ENCODE data around the gene SSTR4.

Gene SSTR4

DNA sequence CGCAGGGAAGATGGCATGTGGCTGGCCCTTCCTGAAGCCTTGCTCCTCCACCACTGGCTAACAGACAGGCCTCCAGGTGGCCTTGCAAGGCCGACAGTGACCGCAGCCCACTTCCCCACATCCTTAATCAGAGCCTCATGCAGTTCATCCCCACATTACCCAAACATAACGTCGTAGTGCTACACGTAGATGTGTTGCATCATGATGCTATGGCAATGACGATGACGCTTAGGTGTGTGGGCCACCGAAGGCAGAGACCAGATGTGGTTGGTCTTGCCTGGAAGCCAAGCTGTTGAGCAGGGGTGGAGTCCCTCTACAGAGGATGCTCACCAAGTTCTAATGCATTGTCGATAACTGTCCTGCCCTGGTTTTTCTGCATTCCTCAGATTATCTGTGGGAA is 45.4 kb downstream of the SSTR4 start:
- no peaks in the 10 kb centered on the region for H3K36me3 ChIP-seq (ENCODE audit: low read depth)
- DNase-seq (ENCODE audit: low spot score) (no peak), ATAC-seq (ENCODE audit: low read depth) (no peak)
- peaks cover 12% of the 10 kb centered on the region for H3K4me1 ChIP-seq (ENCODE audit: insufficient read depth, poor library complexity, severe bottlenecking)
- no peaks in the 10 kb centered on the region for H3K27me3 ChIP-seq (ENCODE audit: insufficient read depth, poor library complexity, severe bottlenecking)
- H3K9me3 ChIP-seq (ENCODE audit: severe bottlenecking), result no peaks in the 10 kb centered on the region
- TF ChIP-seq, protein P1, sequence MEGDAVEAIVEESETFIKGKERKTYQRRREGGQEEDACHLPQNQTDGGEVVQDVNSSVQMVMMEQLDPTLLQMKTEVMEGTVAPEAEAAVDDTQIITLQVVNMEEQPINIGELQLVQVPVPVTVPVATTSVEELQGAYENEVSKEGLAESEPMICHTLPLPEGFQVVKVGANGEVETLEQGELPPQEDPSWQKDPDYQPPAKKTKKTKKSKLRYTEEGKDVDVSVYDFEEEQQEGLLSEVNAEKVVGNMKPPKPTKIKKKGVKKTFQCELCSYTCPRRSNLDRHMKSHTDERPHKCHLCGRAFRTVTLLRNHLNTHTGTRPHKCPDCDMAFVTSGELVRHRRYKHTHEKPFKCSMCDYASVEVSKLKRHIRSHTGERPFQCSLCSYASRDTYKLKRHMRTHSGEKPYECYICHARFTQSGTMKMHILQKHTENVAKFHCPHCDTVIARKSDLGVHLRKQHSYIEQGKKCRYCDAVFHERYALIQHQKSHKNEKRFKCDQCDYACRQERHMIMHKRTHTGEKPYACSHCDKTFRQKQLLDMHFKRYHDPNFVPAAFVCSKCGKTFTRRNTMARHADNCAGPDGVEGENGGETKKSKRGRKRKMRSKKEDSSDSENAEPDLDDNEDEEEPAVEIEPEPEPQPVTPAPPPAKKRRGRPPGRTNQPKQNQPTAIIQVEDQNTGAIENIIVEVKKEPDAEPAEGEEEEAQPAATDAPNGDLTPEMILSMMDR (IDR thresholded peaks at IDR 0.05; ENCODE audit: poor library complexity, severe bottlenecking), result no peak
- H3K27ac ChIP-seq (ENCODE audit: poor library complexity, severe bottlenecking), result no peak overlapping the region
- no peak overlapping the region for H3K4me3 ChIP-seq (ENCODE audit: severe bottlenecking)

DNA sequence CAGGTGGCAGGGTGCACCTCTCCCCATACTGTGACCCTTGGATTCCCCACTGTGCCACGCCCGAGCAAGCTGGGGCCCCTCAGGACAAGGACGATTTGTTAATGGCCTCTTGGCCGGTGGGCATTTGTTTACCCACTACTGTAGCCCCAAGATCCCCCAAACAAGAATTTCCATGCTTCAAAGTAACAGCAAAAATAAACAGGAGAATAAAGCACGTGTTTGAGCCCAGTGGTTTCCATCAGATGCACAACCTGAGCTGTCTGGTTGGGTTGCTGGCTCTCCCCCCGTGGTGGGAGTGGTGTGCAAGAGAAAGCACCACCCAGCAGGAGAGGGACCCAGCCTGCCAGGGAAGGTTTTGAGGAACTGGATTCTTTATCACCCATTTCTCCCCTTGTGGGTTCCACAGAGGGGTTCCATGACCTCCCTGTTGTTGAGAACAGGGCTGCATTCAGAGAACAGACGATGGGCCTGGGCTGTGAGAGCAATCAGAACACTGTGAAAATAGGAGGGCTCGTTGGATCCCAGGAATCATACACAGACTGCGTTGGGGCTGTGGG is 46.2 kb downstream of the SSTR4 start:
- Histone ChIP-seq H3K4me3 (ENCODE audit: severe bottlenecking) (no peak overlapping the region), H3K9me3 (ENCODE audit: severe bottlenecking) (no peaks in the 10 kb centered on the region), H3K27me3 (ENCODE audit: insufficient read depth, poor library complexity, severe bottlenecking) (no peaks in the 10 kb centered on the region), H3K27ac (ENCODE audit: poor library complexity, severe bottlenecking) (no peak overlapping the region), H3K4me1 (ENCODE audit: insufficient read depth, poor library complexity, severe bottlenecking) (peaks cover 12% of the 10 kb centered on the region), H3K36me3 (ENCODE audit: low read depth) (no peaks in the 10 kb centered on the region)
- TF ChIP-seq, protein P1 (IDR thresholded peaks at IDR 0.05; ENCODE audit: poor library complexity, severe bottlenecking), result no peak
- DNase-seq (ENCODE audit: low spot score) (no peak), ATAC-seq (ENCODE audit: low read depth) (no peak)

DNA sequence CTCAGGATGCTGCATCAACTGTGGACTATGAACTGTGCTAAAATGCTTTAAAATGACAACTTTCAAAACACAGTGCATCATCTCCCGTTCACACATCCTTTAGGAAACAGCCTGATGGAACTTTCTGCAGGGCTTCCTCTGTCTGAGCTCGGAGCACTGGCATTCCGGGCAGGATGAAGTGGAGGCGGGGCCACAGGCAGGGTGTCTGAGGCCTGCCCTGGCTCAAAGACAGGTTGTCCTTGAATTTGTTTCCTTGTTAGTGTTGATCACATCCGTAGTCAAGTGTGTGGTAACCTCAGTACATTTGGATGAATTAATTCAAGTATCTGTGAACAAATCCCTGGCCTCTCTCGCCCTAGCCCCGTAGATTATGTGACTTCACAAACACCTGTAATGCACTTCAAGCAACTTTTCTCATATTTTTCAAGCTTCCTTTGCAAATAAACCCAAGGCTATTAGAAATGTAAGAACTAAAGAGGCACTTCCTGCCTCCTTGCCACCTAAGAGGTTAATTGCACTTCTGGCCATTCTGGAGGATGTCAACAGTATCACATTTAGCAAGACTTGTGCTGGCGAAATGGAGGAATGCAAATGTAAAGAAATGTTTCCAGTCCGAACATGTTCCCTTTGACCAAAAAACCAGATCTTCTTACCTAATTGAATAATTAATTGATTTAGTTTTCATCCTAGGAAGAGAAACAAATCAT is 47.9 kb downstream of the SSTR4 start:
- no peak for DNase-seq (ENCODE audit: low spot score)

DNA sequence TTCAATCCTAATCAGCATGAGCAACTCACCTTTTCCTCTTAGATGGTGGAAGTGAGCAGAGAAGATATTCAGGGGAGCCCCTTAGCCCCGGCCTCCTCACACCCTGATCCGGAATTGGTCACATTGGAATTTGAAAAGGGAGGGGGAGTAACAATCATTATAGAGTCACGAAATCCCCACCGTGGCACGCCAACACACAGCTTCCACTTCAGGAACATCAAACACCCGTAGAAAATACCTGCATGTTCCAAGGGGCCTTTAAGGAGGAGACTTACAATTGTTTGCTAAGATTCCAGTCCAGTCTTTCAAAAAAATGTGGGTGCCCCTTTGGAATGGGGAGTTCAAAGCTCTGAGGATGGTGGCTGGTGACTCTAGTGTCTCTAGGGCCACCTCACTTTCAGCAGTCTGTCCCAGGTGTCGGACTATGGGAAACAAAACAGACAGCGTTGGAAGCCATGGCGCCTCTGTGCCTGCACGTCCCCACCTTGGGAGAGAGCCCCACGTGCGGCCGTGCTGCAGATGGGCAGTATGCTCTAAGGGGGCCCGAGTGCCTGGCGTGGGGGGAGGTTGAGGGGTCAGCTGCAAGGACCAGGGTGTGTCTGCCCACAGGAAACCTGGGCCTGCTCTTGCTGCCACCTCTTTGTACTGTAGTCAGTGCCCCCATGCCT is 48.6 kb downstream of the SSTR4 start:
- Histone ChIP-seq H3K4me3 (ENCODE audit: severe bottlenecking) (no peak overlapping the region), H3K4me1 (ENCODE audit: insufficient read depth, poor library complexity, severe bottlenecking) (peaks cover 12% of the 10 kb centered on the region), H3K9me3 (ENCODE audit: severe bottlenecking) (no peaks in the 10 kb centered on the region), H3K36me3 (ENCODE audit: low read depth) (no peaks in the 10 kb centered on the region), H3K27ac (ENCODE audit: poor library complexity, severe bottlenecking) (peak overlapping the region; percentile 12), H3K27me3 (ENCODE audit: insufficient read depth, poor library complexity, severe bottlenecking) (no peaks in the 10 kb centered on the region)
- DNase-seq (ENCODE audit: low spot score) (no peak), ATAC-seq (ENCODE audit: low read depth) (peak; percentile 35; the same call in 2 of the 3 replicates)
- TF ChIP-seq, protein P1 (IDR thresholded peaks at IDR 0.05; ENCODE audit: poor library complexity, severe bottlenecking), result no peak

More for the DNA sequence above, 47.9 kb downstream of the SSTR4 start:
- TF ChIP-seq, protein P1 (IDR thresholded peaks at IDR 0.05; ENCODE audit: poor library complexity, severe bottlenecking), result no peak
- ATAC-seq (ENCODE audit: low read depth), result peak; percentile 54
- Histone ChIP-seq H3K4me3 (ENCODE audit: severe bottlenecking) (no peak overlapping the region), H3K9me3 (ENCODE audit: severe bottlenecking) (no peaks in the 10 kb centered on the region), H3K27me3 (ENCODE audit: insufficient read depth, poor library complexity, severe bottlenecking) (no peaks in the 10 kb centered on the region), H3K4me1 (ENCODE audit: insufficient read depth, poor library complexity, severe bottlenecking) (peaks cover 12% of the 10 kb centered on the region), H3K27ac (ENCODE audit: poor library complexity, severe bottlenecking) (peak overlapping the region; percentile 12), H3K36me3 (ENCODE audit: low read depth) (no peaks in the 10 kb centered on the region)
